Measurements from ENCODE around the gene CD28.
"Not testable (repeated sequence)": the region's sequence is repeated elsewhere in the genome, so short reads cannot be mapped to it uniquely, and the experiment has no call there.

CD28 gene

GRCh38 chr2:203785391-203786110, 79.1 kb downstream of the CD28 start:
- DNase-seq, result not testable (repeated sequence)

GRCh38 chr2:203786549-203787351, 80.3 kb downstream of the CD28 start:
- no peak for DNase-seq

GRCh38 chr2:203787979-203788378, 81.5 kb downstream of the CD28 start:
- DNase-seq, result no peak

All from T-helper 2 cell (primary cell).